ENCODE data around the gene MEGF8. TPM values are rescaled to one million over a fixed set of nuclear protein-coding genes. Genes with fewer than 3 reads are reported as not detected.

The MEGF8 gene
- total and polyA plus RNA-seq, 2 of the 13 experiments (the other 11 are each of a cell fraction or from before 2014, with no cell fraction given), result 4.0 to 8.8 TPM

GRCh38 chr19:42281827-42282762 is 43.3 kb upstream of the MEGF8 start (continued):
- TF ChIP-seq GATAD1 (CRISPR knock-in tag; IDR thresholded peaks at IDR 0.05), result 0 out of 2 replicates have a peak, but pooled peaks have one; percentile 19
- peak; percentile 37; the same call in 1 of the 2 replicates for TF ChIP-seq ARID4A (CRISPR knock-in tag; IDR thresholded peaks at IDR 0.05; ENCODE audit: borderline replicate concordance)
- TF ChIP-seq ZNF276 (CRISPR knock-in tag; IDR thresholded peaks at IDR 0.05; ENCODE audit: low read depth), result 0 out of 2 replicates have a peak, but pooled peaks have one; percentile 47
- no peak for TF ChIP-seq MIER3 (CRISPR knock-in tag; IDR thresholded peaks at IDR 0.05; ENCODE audit: borderline replicate concordance)
- no peak for TF ChIP-seq THAP7 (CRISPR knock-in tag; IDR thresholded peaks at IDR 0.05)
- TF ChIP-seq EP300 (IDR thresholded peaks at IDR 0.05; ENCODE audit: low read depth in 2 of 2, low read length in 2 of 2), result no peak
- no peak for TF ChIP-seq EP300 (CRISPR knock-in tag; IDR thresholded peaks at IDR 0.05; ENCODE audit: borderline replicate concordance)
- no peak for TF ChIP-seq ZKSCAN1 (IDR thresholded peaks at IDR 0.05; ENCODE audit: low read length)
- no peak for TF ChIP-seq NCOA2 (CRISPR knock-in tag; IDR thresholded peaks at IDR 0.05)
- no peak for TF ChIP-seq ZBTB26 (CRISPR knock-in tag; IDR thresholded peaks at IDR 0.05; ENCODE audit: borderline replicate concordance)
- no peak for TF ChIP-seq ZKSCAN8 (CRISPR knock-in tag; IDR thresholded peaks at IDR 0.05; ENCODE audit: borderline replicate concordance)
- no peak for TF ChIP-seq DBP (CRISPR knock-in tag; IDR thresholded peaks at IDR 0.05; ENCODE audit: not compliant biosample characterization)
- TF ChIP-seq MZF1 (CRISPR knock-in tag; IDR thresholded peaks at IDR 0.05; ENCODE audit: borderline replicate concordance), result no peak
- peak; percentile 33; the same call in 1 of the 2 replicates for TF ChIP-seq ZNF629 (CRISPR knock-in tag; conservative IDR thresholded peaks at IDR 0.05)
- TF ChIP-seq MTA1 (CRISPR knock-in tag; IDR thresholded peaks at IDR 0.05; ENCODE audit: borderline replicate concordance), result peak; percentile 90
- no peak for TF ChIP-seq EZH2 (conservative IDR thresholded peaks at IDR 0.05; ENCODE audit: low read depth, low read length)
- TF ChIP-seq ZBTB14 (CRISPR knock-in tag; IDR thresholded peaks at IDR 0.05), result no peak; the same call in 1 of the 2 replicates
- no peak for TF ChIP-seq ZFP36L2 (CRISPR knock-in tag; IDR thresholded peaks at IDR 0.05)
